HG03045 (cell line): ENCODE results near the gene ADGRV1.
"Not testable (repeated sequence)": the region's sequence is repeated elsewhere in the genome, so short reads cannot be mapped to it uniquely, and the experiment has no call there.

Experiments used
- ATAC-seq: cut with Tn5 transposase; IDR thresholded peaks from one replicate; pipeline ENCODE4 v1.9.1; 2021; ENCODE audit warnings: mild to moderate bottlenecking, moderate library complexity; ENCODE audit not compliant: unreplicated experiment

The ADGRV1 gene

GRCh38 chr5:90981177-90981576 is 422.6 kb downstream of the ADGRV1 start:
- no peak for ATAC-seq

GRCh38 chr5:90981821-90982220 is 423.2 kb downstream of the ADGRV1 start:
- no peak for ATAC-seq

- ATAC-seq: no peak
Observed at GRCh38 chr5:90982576-90982975, 424.0 kb downstream of the ADGRV1 start.

GRCh38 chr5:90983148-90983547 is 424.6 kb downstream of the ADGRV1 start:
- ATAC-seq: no peak

- ATAC-seq: no peak
Observed at GRCh38 chr5:90983711-90984124, 425.1 kb downstream of the ADGRV1 start.

- ATAC-seq: no peak
Observed at GRCh38 chr5:90985341-90985740, 426.7 kb downstream of the ADGRV1 start.

- no peak for ATAC-seq
Observed at GRCh38 chr5:90987726-90988125, 429.1 kb downstream of the ADGRV1 start.

GRCh38 chr5:90991201-90991600 is 432.6 kb downstream of the ADGRV1 start:
- no peak for ATAC-seq

- ATAC-seq: no peak
Observed at GRCh38 chr5:90994796-90995195, 436.2 kb downstream of the ADGRV1 start.

- ATAC-seq: no peak
Observed at GRCh38 chr5:90996089-90996488, 437.5 kb downstream of the ADGRV1 start.

- no peak for ATAC-seq
Observed at GRCh38 chr5:90997082-90997481, 438.5 kb downstream of the ADGRV1 start.

- ATAC-seq: no peak
Observed at GRCh38 chr5:91000743-91001142, 442.1 kb downstream of the ADGRV1 start.

GRCh38 chr5:91006713-91007112 is 448.1 kb downstream of the ADGRV1 start:
- ATAC-seq: no peak

- ATAC-seq: no peak
Observed at GRCh38 chr5:91007251-91007650, 448.7 kb downstream of the ADGRV1 start.

- no peak for ATAC-seq
Observed at GRCh38 chr5:91007780-91008402, 449.3 kb downstream of the ADGRV1 start.

- no peak for ATAC-seq
Observed at GRCh38 chr5:91010090-91010489, 451.5 kb downstream of the ADGRV1 start.

GRCh38 chr5:91011029-91011428 is 452.4 kb downstream of the ADGRV1 start:
- no peak for ATAC-seq

GRCh38 chr5:91012867-91013266 is 454.3 kb downstream of the ADGRV1 start:
- ATAC-seq: not testable (repeated sequence)

- no peak for ATAC-seq
Observed at GRCh38 chr5:91016322-91016721, 457.7 kb downstream of the ADGRV1 start.

GRCh38 chr5:91016954-91017700 is 458.5 kb downstream of the ADGRV1 start:
- no peak for ATAC-seq

- ATAC-seq: no peak
Observed at GRCh38 chr5:91018200-91018599, 459.6 kb downstream of the ADGRV1 start.

GRCh38 chr5:91018712-91019371 is 460.2 kb downstream of the ADGRV1 start:
- ATAC-seq: no peak
